HCT116 (cell line): ENCODE results near the gene SRSF3. TPM values are rescaled to one million over a fixed set of nuclear protein-coding genes. Genes with fewer than 3 reads are reported as not detected.

Source experiments
- ATAC-seq: fragments of 200-7000 bp; cut with Tn5 transposase; 2 replicates; pipeline ENCODE4 v1.9.1; 2020; ENCODE audit warnings: mild to moderate bottlenecking, moderate library complexity
- BruUV-seq: library from RNA; stranded (reverse); fragments of 400-500 nt; replicated peaks from 2 replicates; lab custom pipeline; 2021; lab: Mats Ljungman, UMichigan
- CTCF ChIA-PET: fragments of 300-600 bp; sonication (Branson Sonifier 250); formaldehyde crosslinking; loops from one replicate; lab custom pipeline; 2021; ENCODE audit warnings: antibody characterized with exemption; lab: Charles Lee
- POLR2A ChIA-PET: fragments of 300-600, 350-600 bp; sonication (Branson Sonifier 250); formaldehyde crosslinking; loops from one replicate; lab custom pipeline; 2021; ENCODE audit warnings: antibody characterized with exemption; lab: Charles Lee
- RAD21 ChIA-PET, 2 experiments: fragments of 300-600 bp; sonication (Branson Sonifier 250); formaldehyde crosslinking; loops; one replicate each; lab custom pipeline; 2023; ENCODE audit warnings: low total read pairs in 2 of 2; ENCODE audit not compliant: uncharacterized antibody in 2 of 2, unreplicated experiment in 2 of 2, low non-redundant PET in 1 of 2; lab: Charles Lee
- DNase-seq: peaks from one replicate; pipeline ENCODE4 v3.0.0-alpha.2; 2010; ENCODE audit warnings: low read depth, low spot score
- H2AFZ ChIP-seq: fragments of 200-600 bp; shearing (Covaris generic), sonication (generic); 2 replicates; pipeline ENCODE4 v1.6.1; 2017; ENCODE audit warnings: low read depth, mixed run types, mixed read lengths, antibody characterized with exemption, low read length; ENCODE audit not compliant: poor library complexity, severe bottlenecking
- H3K27ac ChIP-seq: 2 replicates; pipeline ENCODE4 v1.5.1; 2012; ENCODE audit warnings: low read depth, low read length
- H3K27me3 ChIP-seq: fragments of 200-600 bp; sonication (generic); 2 replicates; pipeline ENCODE4 v1.6.1; 2016; ENCODE audit warnings: mixed run types, low read length, mixed read lengths; ENCODE audit not compliant: insufficient read depth
- H3K36me3 ChIP-seq, 2 experiments: fragments of 200-500 bp in 1 of 2; fragments of 200-600 bp in 1 of 2; sonication (Bioruptor generic) in 1 of 2; sonication (generic) in 1 of 2; 2 replicates each; pipeline versions ENCODE4 v1.5.1 to v1.6.1; 2014 to 2016; ENCODE audit warnings: low read length in 2 of 2, inconsistent platforms in 1 of 2, mixed read lengths in 1 of 2, mixed run types in 1 of 2; ENCODE audit not compliant: insufficient read depth in 2 of 2, control insufficient read depth in 1 of 2
- H3K4me1 ChIP-seq, 2 experiments: fragments of 200-600 bp in 1 of 2; sonication (generic) in 1 of 2; 2 replicates each; pipeline versions ENCODE4 v1.5.1 to v1.6.1; 2012 to 2017; ENCODE audit warnings: low read length in 2 of 2, inconsistent platforms in 1 of 2, mild to moderate bottlenecking in 1 of 2, mixed read lengths in 1 of 2, mixed run types in 1 of 2, moderate library complexity in 1 of 2; ENCODE audit not compliant: insufficient read depth in 2 of 2, control insufficient read depth in 1 of 2
- H3K4me2 ChIP-seq: fragments of 200-600 bp; sonication (generic); 2 replicates; pipeline ENCODE4 v1.6.1; 2017; ENCODE audit warnings: mixed run types, low read length, mixed read lengths
- H3K4me3 ChIP-seq, 2 experiments: fragments of 200-600 bp in 1 of 2; sonication (generic) in 1 of 2; replicated peaks in 1 of 2; 2 replicates each; pipeline ENCODE4 v1.5.1; 2011 to 2016; ENCODE audit warnings: low read length in 2 of 2, control low read depth in 1 of 2, low read depth in 1 of 2, mild to moderate bottlenecking in 1 of 2, mixed read lengths in 1 of 2, mixed run types in 1 of 2
- H3K79me2 ChIP-seq: fragments of 200-600 bp; sonication (generic); 2 replicates; pipeline ENCODE4 v1.6.1; 2017; ENCODE audit warnings: mild to moderate bottlenecking, mixed run types, low read length, moderate library complexity, mixed read lengths; ENCODE audit not compliant: insufficient read depth
- H3K9ac ChIP-seq: fragments of 200-600 bp; sonication (generic); 2 replicates; pipeline ENCODE4 v1.6.1; 2016; ENCODE audit warnings: low read length, mixed read lengths
- H3K9me2 ChIP-seq: fragments of 200-600 bp; sonication (generic), shearing (Covaris generic); 2 replicates; pipeline ENCODE4 v1.6.1; 2017; ENCODE audit warnings: mixed run types, mild to moderate bottlenecking, moderate library complexity; ENCODE audit not compliant: insufficient read depth
- H3K9me3 ChIP-seq, 2 experiments: fragments of 200-500 bp in 1 of 2; fragments of 200-600 bp in 1 of 2; sonication (Bioruptor generic) in 1 of 2; sonication (generic) in 1 of 2; 2 replicates each; pipeline ENCODE4 v1.6.1; 2014 to 2017; ENCODE audit warnings: low read length in 2 of 2, mixed read lengths in 2 of 2, inconsistent platforms in 1 of 2, low read depth in 1 of 2, mild to moderate bottlenecking in 1 of 2, mixed run types in 1 of 2, moderate library complexity in 1 of 2; ENCODE audit not compliant: control insufficient read depth in 1 of 2, insufficient read depth in 1 of 2
- H4K20me1 ChIP-seq: fragments of 200-600 bp; sonication (generic), shearing (Covaris generic); 2 replicates; pipeline ENCODE4 v1.6.1; 2017; ENCODE audit warnings: mixed run types, mild to moderate bottlenecking, moderate library complexity; ENCODE audit not compliant: insufficient read depth
- CBX3 ChIP-seq: IDR thresholded peaks from 2 replicates; pipeline ENCODE4 v1.6.1; 2012; ENCODE audit warnings: low read depth
- POLR2AphosphoS5 ChIP-seq: IDR thresholded peaks from 2 replicates; pipeline ENCODE4 v1.6.1; 2011; ENCODE audit warnings: mild to moderate bottlenecking, low read depth, low read length, moderate library complexity
- SIN3A ChIP-seq: IDR thresholded peaks from 2 replicates; pipeline ENCODE4 v1.6.1; 2012; ENCODE audit warnings: low read depth
- intact Hi-C: fragments of 100-400 bp; cut with micrococcal nuclease; formaldehyde crosslinking; loops from 2 replicates; pipeline ENCODE4 v1.10.0; 2022
- total RNA-seq: library from RNA; stranded (reverse); gene quantifications from one replicate; pipeline ENCODE4 v1.2.1, GENCODE V29; 2021; ENCODE audit not compliant: unreplicated experiment
- TF ChIP-seq, protein P1 (sequence below), 3 experiments: fragments of 200-600 bp in 1 of 3; sonication (generic) in 1 of 3; IDR thresholded peaks in 2 of 3; conservative IDR thresholded peaks in 1 of 3; 2 replicates each; pipeline ENCODE4 v1.5.1; 2012 to 2017; ENCODE audit warnings: low read depth in 2 of 3, low read length in 2 of 3, antibody characterized with exemption in 1 of 3, borderline replicate concordance in 1 of 3, control low read depth in 1 of 3, mild to moderate bottlenecking in 1 of 3, mixed read lengths in 1 of 3, mixed run types in 1 of 3, moderate library complexity in 1 of 3; ENCODE audit not compliant: insufficient read depth in 1 of 3

Gene SRSF3
- total RNA-seq, 1 experiment from 2014 or later: 362 TPM

DNA sequence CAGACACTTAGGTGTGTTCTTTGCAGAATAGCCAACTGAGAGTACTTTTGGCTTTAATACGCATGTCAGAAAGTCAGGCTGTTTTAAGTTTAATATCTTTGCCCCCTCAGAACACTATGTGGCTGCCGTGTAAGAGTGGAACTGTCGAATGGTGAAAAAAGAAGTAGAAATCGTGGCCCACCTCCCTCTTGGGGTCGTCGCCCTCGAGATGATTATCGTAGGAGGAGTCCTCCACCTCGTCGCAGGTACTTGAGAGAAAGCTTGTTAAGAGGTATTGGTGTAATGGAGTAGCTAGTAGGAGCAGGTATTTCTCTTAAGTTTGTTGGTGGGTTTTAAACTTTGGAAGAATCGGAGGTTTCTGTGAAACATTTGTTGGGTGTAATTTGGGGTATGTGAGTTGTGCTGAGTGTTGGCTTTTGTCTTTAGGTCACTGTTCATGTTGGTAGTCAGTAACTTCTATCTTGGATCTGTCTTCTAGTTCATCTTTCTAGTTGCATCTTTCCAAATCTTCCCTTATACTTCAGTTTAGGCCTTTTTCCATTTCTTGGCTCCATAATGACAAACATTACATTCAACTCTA is 4.7 kb downstream of the SRSF3 start:
- RAD21 ChIA-PET: no interaction called here
- H3K9me2 ChIP-seq: no peaks in the 10 kb centered on the region
- TF ChIP-seq, protein P1, sequence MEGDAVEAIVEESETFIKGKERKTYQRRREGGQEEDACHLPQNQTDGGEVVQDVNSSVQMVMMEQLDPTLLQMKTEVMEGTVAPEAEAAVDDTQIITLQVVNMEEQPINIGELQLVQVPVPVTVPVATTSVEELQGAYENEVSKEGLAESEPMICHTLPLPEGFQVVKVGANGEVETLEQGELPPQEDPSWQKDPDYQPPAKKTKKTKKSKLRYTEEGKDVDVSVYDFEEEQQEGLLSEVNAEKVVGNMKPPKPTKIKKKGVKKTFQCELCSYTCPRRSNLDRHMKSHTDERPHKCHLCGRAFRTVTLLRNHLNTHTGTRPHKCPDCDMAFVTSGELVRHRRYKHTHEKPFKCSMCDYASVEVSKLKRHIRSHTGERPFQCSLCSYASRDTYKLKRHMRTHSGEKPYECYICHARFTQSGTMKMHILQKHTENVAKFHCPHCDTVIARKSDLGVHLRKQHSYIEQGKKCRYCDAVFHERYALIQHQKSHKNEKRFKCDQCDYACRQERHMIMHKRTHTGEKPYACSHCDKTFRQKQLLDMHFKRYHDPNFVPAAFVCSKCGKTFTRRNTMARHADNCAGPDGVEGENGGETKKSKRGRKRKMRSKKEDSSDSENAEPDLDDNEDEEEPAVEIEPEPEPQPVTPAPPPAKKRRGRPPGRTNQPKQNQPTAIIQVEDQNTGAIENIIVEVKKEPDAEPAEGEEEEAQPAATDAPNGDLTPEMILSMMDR (IDR thresholded peaks at IDR 0.05 in 2 of 3, conservative IDR thresholded peaks at IDR 0.05 in 1 of 3; ENCODE audit: borderline replicate concordance in 1 of 3, insufficient read depth in 1 of 3, low read depth in 2 of 3, low read length in 2 of 3): no peak
- TF ChIP-seq POLR2AphosphoS5: peak; percentile 14; the same call in 1 of the 2 replicates
- H3K4me3 ChIP-seq: no peak overlapping the region
- peaks cover 89% of the 10 kb centered on the region for H4K20me1 ChIP-seq
- H3K27me3 ChIP-seq: no peaks in the 10 kb centered on the region
- H3K9ac ChIP-seq: no peak overlapping the region
- CTCF ChIA-PET: no interaction called here
- H2AFZ ChIP-seq: no peak overlapping the region
- no peaks in the 10 kb centered on the region for H3K9me3 ChIP-seq
- peaks cover 3 to 24% of the 10 kb centered on the region in 2 experiments; a peak in 3 of 4 replicates for H3K4me1 ChIP-seq
- DNase-seq: no peak
- no peak overlapping the region for H3K27ac ChIP-seq
- no TSS peak for BruUV-seq
- H3K36me3 ChIP-seq: peaks cover 73 to 87% of the 10 kb centered on the region in 2 experiments
- intact Hi-C loops: no loop called here
- POLR2A ChIA-PET: interaction anchor here (3.5 to 4.4 kb wide), 2 partner anchors 7 to 11 kb away, joined by 14 to 20 read pairs; no protein-coding TSS in a partner anchor
- no peak overlapping the region for H3K4me2 ChIP-seq
- H3K79me2 ChIP-seq: peaks cover 97% of the 10 kb centered on the region
- ATAC-seq: no peak

- Histone ChIP-seq H3K27me3 (no peaks in the 10 kb centered on the region), H3K4me1 (peaks cover 3 to 24% of the 10 kb centered on the region in 2 experiments; a peak in 3 of 4 replicates), H3K36me3 (peaks cover 83 to 93% of the 10 kb centered on the region in 2 experiments), H3K27ac (no peak overlapping the region), H3K79me2 (peaks cover 100% of the 10 kb centered on the region), H3K4me3 (no peak overlapping the region), H3K4me2 (no peak overlapping the region), H4K20me1 (peaks cover 96% of the 10 kb centered on the region), H3K9ac (no peak overlapping the region), H3K9me2 (no peaks in the 10 kb centered on the region), H3K9me3 (no peaks in the 10 kb centered on the region), H2AFZ (no peak overlapping the region)
- DNase-seq: no peak
- ChIA-PET RAD21 (no interaction called here), CTCF (no interaction called here), POLR2A (interaction anchor here (4.4 kb wide), 1 partner anchor 10 kb away, joined by 20 read pairs; no protein-coding TSS in a partner anchor)
- intact Hi-C loops: no loop called here
- no peak for TF ChIP-seq CBX3
- 0 out of 2 replicates have a peak, but pooled peaks have one; percentile 25 for TF ChIP-seq SIN3A
- ATAC-seq: peak; percentile 74
- no TSS peak for BruUV-seq
These were observed 5.6 kb downstream of the SRSF3 start for GRCh38 chr6:36599791-36600209.
